Natural killer cell treated with Interleukin-12 subunit alpha and Interleukin-12 subunit beta and Interleukin-15 and Interleukin-18, amount 100 ng/mL, for 72 hours (primary cell): Measurements from ENCODE around the gene FHOD1. TPM values are rescaled to one million over a fixed set of nuclear protein-coding genes. Genes with fewer than 3 reads are reported as not detected.

Experiments
- ATAC-seq, 2 donors: fragments of 150-1000 bp; cut with Tn5 transposase in 1 of 2; sonication (Bioruptor Pico), chemical (Tn5 transposase) in 1 of 2; 2 replicates each; pipeline ENCODE4 v1.10.0; 2021
- DNase-seq: peaks from one replicate; pipeline ENCODE4 v3.0.0; 2022; ENCODE audit warnings: low spot score
- H3K27ac Mint-ChIP-seq, 2 donors: 1 replicate in 1 of 2; 2 replicates in 1 of 2; pipeline ENCODE4 v1.8.0; 2022; ENCODE audit warnings: mixed read lengths in 2 of 2, mild to moderate bottlenecking in 1 of 2, moderate library complexity in 1 of 2
- H3K27me3 Mint-ChIP-seq, 2 donors: 1 replicate in 1 of 2; 2 replicates in 1 of 2; pipeline ENCODE4 v1.8.0; 2022; ENCODE audit warnings: mixed read lengths in 2 of 2
- H3K36me3 Mint-ChIP-seq: one replicate; pipeline ENCODE4 v1.8.0; 2022; ENCODE audit warnings: mixed read lengths
- H3K4me1 Mint-ChIP-seq, 2 donors: 1 replicate in 1 of 2; 2 replicates in 1 of 2; pipeline ENCODE4 v1.8.0; 2022; ENCODE audit warnings: low read depth in 2 of 2, mixed read lengths in 2 of 2, mild to moderate bottlenecking in 1 of 2
- H3K4me3 Mint-ChIP-seq: one replicate; pipeline ENCODE4 v1.8.0; 2022; ENCODE audit warnings: mixed read lengths
- H3K9me3 Mint-ChIP-seq: 2 replicates; pipeline ENCODE4 v1.8.0; 2022; ENCODE audit warnings: mixed read lengths
- total RNA-seq, 2 donors: library from RNA; stranded (reverse); gene quantifications; one replicate each; pipeline ENCODE4 v1.2.3, GENCODE V29; 2022

The FHOD1 gene
- total RNA-seq, 2 donors from 2014 or later = 156 to 160 TPM

DNA sequence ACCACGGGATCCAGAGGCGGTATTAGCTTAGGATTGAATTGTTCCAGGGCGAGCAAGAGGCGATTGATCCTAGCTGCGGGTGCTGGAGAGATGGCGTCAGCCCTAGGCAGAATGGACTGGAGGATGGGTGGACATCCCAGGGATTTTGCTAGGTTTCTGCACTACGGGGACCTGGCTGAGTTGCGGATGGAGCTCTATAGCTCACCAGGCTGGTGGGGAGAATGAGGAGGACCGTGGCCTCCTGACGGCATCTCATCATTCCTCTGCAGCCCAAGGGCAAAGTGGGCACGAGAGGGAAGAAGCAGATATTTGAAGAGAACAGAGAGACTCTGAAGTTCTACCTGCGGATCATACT, 19.7 kb downstream of the FHOD1 start:
- peak overlapping the region; percentile 100 for H3K4me3 Mint-ChIP-seq
- no peaks in the 10 kb centered on the region for H3K9me3 Mint-ChIP-seq
- DNase-seq = no peak
- no peaks in the 10 kb centered on the region for H3K27me3 Mint-ChIP-seq
- H3K4me1 Mint-ChIP-seq = peaks cover 28 to 44% of the 10 kb centered on the region in 2 donors
- H3K36me3 Mint-ChIP-seq = peaks cover 14% of the 10 kb centered on the region
- ATAC-seq = no peak
- peak overlapping the region; percentile 97 for H3K27ac Mint-ChIP-seq

DNA sequence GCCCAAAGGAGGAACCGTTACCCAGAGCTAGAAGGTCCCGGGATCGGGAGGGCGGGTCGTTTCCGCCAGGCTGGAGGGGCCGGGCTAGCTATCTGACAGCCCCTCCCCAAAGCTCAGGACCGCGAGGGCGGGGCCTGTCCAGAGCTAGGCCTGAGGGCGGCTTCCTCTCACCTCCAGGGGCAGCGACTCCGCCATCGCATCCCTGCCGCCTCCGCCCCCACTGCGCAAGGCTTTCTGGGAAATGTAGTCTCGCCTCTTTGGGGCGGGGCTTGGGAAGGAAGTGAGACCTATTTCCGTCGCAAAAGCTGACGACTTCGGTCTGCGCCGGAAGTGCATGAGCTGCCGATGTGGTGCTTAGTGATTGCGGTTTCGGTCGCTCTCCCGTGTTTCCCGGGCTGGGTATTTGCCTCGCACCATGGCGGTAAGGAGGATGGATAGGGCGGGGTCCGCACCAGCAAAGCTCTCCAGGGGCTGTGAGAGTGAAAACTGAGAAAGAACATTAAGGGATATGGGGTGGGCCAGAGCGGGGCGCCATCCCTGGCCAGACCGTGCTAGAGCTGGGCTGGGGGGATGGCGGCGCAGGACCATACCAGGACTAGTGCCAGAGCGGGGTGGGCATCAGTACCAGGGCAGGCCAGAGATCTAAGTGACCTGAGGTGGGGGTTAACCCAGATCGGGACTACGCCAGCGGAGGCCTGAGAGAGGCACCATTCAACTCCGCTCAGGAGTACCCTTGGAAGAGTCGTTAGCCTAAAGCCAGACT, 20.3 kb downstream of the FHOD1 start, which contains the start of gene TMEM208:
TMEM208 (plus strand) TSS at position 327 of the 763 bp plus-strand sequence; CDS start at position 416, 89 bp downstream.
- H3K4me3 Mint-ChIP-seq = peak within 1 kb of the TSS; percentile 100
- H3K4me1 Mint-ChIP-seq = peaks cover 28 to 44% of the 10 kb centered on the region in 2 donors
- peak within 1 kb of the TSS; percentile 97 for H3K27ac Mint-ChIP-seq
- DNase-seq (peak; percentile 99), ATAC-seq (peak; percentile 98 to 99)
- H3K27me3 Mint-ChIP-seq = no peaks in the 10 kb centered on the region
- peaks cover 14% of the 10 kb centered on the region for H3K36me3 Mint-ChIP-seq
- H3K9me3 Mint-ChIP-seq = no peaks in the 10 kb centered on the region

DNA sequence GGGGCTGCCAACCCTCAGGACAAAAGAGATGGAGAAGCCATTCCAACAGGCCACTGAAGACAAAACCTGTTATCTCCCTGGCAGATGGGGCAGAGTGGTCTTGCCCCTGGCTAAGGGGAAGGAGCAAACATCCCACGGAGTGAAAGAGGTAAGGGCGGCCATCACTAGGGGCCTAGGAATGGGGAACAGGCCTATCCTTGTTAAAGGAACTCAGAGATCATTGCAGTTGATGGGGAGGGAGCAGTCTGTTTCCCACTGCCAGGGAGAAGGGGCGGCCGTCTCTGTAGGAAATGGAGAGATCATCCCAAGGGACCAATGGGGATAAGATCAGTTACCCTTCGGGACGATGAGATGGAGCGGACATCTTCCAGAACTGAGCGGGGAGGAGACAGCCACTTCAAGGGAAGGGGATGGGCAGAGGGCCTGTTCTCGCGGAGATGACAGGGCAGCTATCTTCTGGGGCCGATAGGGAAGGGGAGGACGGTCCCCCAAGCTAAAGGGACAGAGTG, 20.9 kb downstream of the FHOD1 start:
- Mint-ChIP-seq H3K36me3 (peaks cover 14% of the 10 kb centered on the region), H3K4me3 (peak overlapping the region; percentile 100)

DNA sequence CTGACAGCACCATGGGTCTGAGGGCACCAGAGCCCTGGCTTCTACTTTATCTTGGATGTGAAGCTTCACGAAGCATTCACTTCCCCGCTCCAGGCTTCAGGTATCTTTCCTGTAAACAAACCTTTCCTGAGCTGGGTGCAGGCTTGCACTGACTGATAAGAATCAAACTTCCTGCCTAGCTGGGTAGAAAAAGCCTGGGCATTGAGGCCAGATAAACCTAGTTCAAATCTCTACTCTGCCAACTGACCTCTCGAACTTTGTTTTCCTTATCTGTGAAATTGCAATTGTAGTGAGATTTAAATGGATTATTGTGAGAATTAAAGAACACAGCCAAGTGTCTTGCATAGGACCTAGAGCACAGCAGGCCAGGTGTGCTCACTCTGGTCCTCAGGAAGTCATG, 23.3 kb downstream of the FHOD1 start:
- Mint-ChIP-seq H3K4me1 (peaks cover 28 to 44% of the 10 kb centered on the region in 2 donors), H3K36me3 (peaks cover 14% of the 10 kb centered on the region), H3K27ac (no peak overlapping the region), H3K9me3 (no peaks in the 10 kb centered on the region), H3K27me3 (no peaks in the 10 kb centered on the region), H3K4me3 (no peak overlapping the region)
- ATAC-seq (no peak), DNase-seq (no peak)

More for the DNA sequence above, 20.9 kb downstream of the FHOD1 start:
- no peak for ATAC-seq
- no peak for DNase-seq
- Mint-ChIP-seq H3K27ac (peak overlapping the region; percentile 97), H3K27me3 (no peaks in the 10 kb centered on the region), H3K9me3 (no peaks in the 10 kb centered on the region), H3K4me1 (peaks cover 28 to 44% of the 10 kb centered on the region in 2 donors)

DNA sequence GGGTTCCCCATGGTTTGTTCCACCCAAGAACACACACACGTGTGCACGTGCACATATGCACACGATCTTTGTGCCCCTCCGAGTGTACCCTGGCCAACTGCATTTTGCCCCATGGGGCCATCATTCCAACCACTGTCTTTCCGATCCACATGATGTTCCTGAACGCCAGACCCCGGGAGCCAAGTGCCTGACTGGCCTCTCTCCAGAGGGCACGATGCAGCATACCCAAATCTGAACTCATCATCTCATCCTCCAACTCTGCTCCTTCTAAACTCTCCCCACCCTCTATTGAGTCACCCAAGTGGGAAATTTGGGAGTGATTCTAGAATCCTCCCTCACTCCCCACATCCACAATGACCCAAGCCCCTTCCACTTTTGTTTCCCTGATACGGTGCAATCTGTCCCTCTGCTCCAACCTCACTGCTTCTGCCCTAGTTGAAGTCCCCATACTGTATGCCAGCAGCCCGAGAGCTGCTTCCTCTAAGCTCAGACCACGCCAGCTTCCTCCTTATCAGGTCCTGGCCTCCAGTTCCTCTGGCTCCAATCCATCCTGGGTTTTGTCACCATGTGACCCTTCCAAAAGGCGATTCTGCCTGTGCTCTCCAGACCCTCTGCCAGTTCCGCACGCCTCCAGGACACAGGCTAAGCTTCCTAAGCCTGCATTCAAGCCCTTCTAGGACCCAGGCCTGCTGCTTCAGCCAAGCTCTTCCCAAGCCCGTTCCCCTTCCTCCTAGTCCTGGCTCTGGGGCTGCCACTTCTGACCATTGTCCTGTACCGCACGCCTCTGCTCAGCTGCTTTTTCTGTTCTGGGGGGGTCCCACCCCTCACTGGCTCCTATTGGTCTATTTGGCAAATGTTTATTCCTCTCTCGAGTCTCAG, 30.4 kb downstream of the FHOD1 start:
- ATAC-seq = no peak
- Mint-ChIP-seq H3K4me1 (peaks cover 3 to 6% of the 10 kb centered on the region in 2 donors), H3K27me3 (no peaks in the 10 kb centered on the region), H3K4me3 (no peak overlapping the region), H3K27ac (peak overlapping the region in 1 of 2 donors; percentile 40), H3K36me3 (no peaks in the 10 kb centered on the region), H3K9me3 (no peaks in the 10 kb centered on the region)
- DNase-seq = no peak

DNA sequence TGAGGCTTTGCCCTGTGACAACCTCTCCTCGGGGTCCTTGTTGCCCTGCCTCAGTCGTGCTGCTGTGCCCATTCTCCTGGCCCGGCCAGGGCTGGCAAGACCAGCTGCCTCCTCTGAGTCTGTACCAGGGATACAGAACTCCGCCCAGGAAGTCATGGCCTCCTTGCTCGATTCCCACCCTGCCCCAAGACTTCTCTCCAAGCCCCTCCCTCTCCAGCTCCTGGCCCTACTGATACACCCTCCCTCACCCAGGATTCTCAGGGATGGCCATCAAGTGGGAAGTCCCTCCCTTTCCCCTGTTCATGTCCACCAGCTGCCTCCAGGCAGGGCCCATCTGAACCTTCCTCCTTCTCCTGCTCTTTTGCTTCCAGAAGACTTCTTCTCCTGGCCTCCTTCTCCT, 31.6 kb downstream of the FHOD1 start:
- Mint-ChIP-seq H3K9me3 (no peaks in the 10 kb centered on the region), H3K27ac (peak overlapping the region in 1 of 2 donors; percentile 40), H3K4me1 (peaks cover 3 to 6% of the 10 kb centered on the region in 2 donors), H3K27me3 (no peaks in the 10 kb centered on the region), H3K4me3 (no peak overlapping the region), H3K36me3 (no peaks in the 10 kb centered on the region)
- DNase-seq (no peak), ATAC-seq (no peak)

DNA sequence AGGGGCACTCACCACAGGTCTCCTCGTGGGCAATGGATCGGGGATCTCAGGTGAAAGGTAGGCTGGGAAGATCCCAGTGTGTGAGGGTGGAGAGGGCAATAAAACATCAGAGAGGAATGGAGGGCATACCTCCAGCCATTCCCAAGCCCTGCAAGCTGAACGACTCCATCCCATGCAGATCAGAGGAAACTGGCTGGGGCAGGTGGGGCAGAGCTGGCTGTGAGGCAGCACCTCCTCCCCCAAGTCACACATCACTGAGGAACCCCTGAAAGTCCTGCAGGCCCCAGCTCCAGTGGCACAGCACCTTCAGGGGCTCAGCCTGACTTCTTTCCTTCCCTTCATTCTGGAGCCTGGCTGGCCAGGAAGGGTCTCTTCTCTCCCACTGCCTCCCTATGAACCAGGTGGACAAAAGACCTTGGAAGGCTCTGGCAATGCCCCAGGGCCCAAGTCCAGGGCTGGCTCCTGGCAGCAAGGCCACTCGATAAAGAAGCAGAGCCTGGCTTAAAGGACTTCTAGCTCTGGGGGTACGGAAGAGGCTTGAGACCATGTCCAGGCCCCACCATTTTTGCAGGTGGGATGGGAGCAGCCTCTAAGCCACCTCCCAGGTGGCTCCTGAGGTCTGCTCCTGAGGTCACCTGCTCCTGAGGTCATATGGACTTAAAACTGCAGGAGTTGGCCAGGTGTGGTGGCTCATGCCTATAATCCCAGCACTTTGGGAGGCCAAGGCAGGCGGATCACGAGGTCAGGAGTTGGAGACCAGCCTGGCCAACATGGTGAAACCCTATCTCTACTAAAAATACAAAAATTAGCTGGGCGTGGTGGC, 33.9 kb downstream of the FHOD1 start:
- no peaks in the 10 kb centered on the region for H3K36me3 Mint-ChIP-seq
- H3K27me3 Mint-ChIP-seq = no peaks in the 10 kb centered on the region
- no peak overlapping the region for H3K4me3 Mint-ChIP-seq
- H3K4me1 Mint-ChIP-seq = peaks cover 3 to 6% of the 10 kb centered on the region in 2 donors
- H3K27ac Mint-ChIP-seq = no peak overlapping the region
- ATAC-seq = no peak
- H3K9me3 Mint-ChIP-seq = no peaks in the 10 kb centered on the region
- DNase-seq = no peak

DNA sequence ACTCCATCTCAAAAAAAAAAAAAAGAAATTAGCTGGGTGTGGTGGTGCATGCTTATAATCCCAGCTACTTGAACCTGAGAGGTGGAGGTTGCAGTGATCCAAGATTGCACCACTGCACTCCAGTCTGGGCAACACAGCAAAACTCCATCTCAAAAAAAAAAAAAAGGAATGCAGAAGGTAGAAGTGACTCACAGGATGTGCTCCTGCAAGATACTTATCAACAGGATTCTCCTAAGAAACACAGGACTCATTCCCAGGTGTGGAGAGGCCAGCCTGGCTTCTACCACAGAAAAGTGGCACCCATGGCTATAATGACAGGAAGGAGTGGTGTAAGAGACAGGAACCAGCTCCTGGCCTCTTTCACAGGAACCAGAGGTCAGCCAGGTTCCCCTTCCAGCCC, 34.5 kb downstream of the FHOD1 start:
- H3K36me3 Mint-ChIP-seq = no peaks in the 10 kb centered on the region

DNA sequence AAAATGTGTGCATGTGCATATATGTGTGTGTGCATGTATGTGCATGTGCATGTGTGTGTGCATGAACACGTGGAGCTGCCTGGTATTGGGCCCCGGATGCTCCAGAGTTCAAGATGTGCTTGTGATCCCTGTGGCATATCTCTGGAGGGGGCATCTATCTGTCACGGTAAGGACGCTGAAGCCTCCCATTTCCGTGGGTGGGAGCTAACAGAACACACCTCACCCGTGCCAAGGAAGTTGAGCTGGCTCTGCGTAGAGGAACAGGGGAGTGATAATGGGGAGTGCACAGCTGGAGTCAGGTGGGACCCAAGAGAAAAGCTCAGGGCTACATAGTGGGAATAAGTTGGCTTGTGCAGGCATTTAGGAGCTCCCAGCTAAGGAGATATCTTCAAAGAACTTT, 35.6 kb downstream of the FHOD1 start:
- H3K27ac Mint-ChIP-seq = no peak overlapping the region
- ATAC-seq (no peak), DNase-seq (no peak)
- no peaks in the 10 kb centered on the region for H3K36me3 Mint-ChIP-seq
- no peaks in the 10 kb centered on the region for H3K27me3 Mint-ChIP-seq
- no peak overlapping the region for H3K4me3 Mint-ChIP-seq
- no peaks in the 10 kb centered on the region for H3K9me3 Mint-ChIP-seq
- peaks cover 3 to 6% of the 10 kb centered on the region in 2 donors for H3K4me1 Mint-ChIP-seq

More for the DNA sequence above, 34.5 kb downstream of the FHOD1 start:
- no peak overlapping the region for H3K27ac Mint-ChIP-seq
- no peak for DNase-seq
- H3K4me1 Mint-ChIP-seq = peaks cover 3 to 6% of the 10 kb centered on the region in 2 donors
- ATAC-seq = no peak
- no peaks in the 10 kb centered on the region for H3K27me3 Mint-ChIP-seq
- no peaks in the 10 kb centered on the region for H3K9me3 Mint-ChIP-seq
- no peak overlapping the region for H3K4me3 Mint-ChIP-seq

DNA sequence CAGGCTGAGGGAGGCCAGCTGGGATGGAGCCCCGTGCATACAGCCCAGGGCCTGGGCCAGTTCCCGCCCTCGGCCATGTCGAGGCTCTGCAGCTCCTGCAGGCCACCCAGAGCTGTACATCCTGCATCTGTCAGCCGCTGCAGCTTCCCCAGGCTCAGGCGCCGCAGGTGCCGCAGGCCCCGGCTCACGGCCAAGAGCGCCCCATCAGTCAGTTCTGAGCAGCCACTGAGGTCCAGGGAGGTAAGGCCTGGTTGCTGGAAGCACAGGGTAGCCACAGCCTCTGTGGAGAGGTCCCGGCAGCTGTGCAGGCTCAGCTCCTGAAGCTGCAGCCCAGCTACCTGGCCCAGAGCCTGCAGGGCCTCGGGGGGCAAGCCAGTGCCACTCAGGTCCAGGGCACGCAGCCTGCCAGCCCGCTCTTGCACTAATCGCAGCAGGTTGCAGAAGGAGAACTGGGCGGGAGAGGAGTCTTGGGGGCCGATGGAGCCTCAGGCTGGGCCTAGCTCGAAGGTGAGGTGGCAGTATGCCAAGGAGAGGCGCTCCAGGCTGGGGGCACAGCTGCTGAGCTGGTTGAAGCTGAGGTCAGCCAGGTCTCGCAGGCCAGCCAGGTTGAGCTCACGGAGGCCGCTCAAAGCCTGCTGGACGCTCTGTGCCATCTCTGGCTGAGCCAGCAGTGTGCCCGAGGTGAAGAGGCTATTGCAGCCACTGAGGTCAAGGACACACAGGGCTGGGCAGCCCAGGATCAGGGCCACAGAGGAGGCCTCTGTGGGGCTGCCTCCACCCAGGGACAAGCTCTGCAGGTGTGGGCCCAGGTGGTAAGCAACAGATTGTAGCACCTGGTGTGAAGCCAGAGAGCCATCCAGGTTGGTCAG, 37.0 kb downstream of the FHOD1 start:
- Mint-ChIP-seq H3K4me3 (no peak overlapping the region), H3K9me3 (no peaks in the 10 kb centered on the region), H3K36me3 (no peaks in the 10 kb centered on the region), H3K4me1 (peaks cover 0 to 4% of the 10 kb centered on the region in 2 donors), H3K27me3 (no peaks in the 10 kb centered on the region), H3K27ac (no peak overlapping the region)
- DNase-seq = no peak
- no peak for ATAC-seq

DNA sequence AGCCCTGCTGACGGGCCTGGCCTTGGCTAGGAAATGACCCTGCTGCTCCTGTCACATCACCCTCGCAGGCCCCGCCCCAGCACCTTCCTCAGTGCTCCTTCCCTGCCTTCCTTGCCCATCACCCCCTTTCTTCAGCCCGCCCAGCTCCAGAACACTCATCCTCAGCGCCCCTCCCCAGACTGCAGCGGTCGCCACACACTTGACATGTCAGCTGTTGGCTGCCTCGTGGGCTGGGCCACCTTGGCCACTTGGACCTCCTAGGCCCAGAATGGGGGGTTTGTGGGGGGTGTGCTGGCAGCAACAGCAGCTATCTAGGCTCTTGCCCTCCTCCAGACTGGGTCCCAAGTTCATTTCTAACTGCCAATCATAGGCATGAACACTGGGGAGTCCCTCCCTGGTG, 37.7 kb downstream of the FHOD1 start:
- H3K36me3 Mint-ChIP-seq = no peaks in the 10 kb centered on the region
- no peaks in the 10 kb centered on the region for H3K27me3 Mint-ChIP-seq

DNA sequence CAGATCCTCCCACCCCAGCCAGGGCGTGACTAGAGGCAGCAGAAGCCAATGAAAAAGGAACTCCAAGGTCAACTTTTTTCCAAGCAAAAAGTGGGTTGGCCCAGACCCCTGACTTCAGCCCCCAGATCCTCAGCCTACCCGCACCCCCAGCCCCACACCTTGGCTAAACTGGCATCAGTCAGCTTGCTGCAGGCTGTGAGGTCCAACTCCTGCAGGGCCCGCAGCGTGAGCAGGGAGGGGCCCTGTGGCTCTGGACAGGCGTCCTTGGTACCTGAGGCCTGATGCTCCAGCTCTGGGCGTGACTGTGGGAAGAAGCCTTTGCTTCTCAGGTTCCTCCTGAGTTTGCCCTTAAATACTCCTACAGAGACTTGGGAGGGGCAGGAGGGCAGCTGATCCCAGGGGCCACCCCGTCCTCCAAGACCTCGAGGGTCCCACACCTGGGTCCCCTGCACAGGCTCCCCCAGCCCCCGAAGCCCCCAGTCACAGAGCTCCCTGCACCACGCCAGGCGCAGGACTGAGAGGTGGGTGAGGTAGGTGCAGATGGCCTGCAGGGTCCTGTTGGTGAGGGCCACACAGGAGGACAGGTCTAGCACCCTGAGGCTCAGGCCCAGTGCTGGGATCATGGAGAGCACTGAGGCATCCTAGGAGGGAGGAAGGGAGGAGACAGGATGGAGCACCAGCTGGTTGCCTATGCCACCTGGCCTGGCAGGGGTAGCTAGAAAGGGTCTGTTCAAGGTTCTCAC, 39.0 kb downstream of the FHOD1 start:
- no peak overlapping the region for H3K4me3 Mint-ChIP-seq
- peaks cover 0 to 4% of the 10 kb centered on the region in 2 donors for H3K4me1 Mint-ChIP-seq
- no peak for DNase-seq
- no peak overlapping the region for H3K27ac Mint-ChIP-seq
- H3K36me3 Mint-ChIP-seq = no peaks in the 10 kb centered on the region
- no peaks in the 10 kb centered on the region for H3K27me3 Mint-ChIP-seq
- ATAC-seq = no peak
- H3K9me3 Mint-ChIP-seq = no peaks in the 10 kb centered on the region

More for the DNA sequence above, 37.7 kb downstream of the FHOD1 start:
- no peak for ATAC-seq
- H3K27ac Mint-ChIP-seq = peak overlapping the region in 1 of 2 donors; percentile 31
- no peak for DNase-seq
- no peak overlapping the region for H3K4me3 Mint-ChIP-seq
- no peaks in the 10 kb centered on the region for H3K9me3 Mint-ChIP-seq
- H3K4me1 Mint-ChIP-seq = peaks cover 0 to 4% of the 10 kb centered on the region in 2 donors
